ENCODE measurements around the gene CCNYL1. TPM values are rescaled to one million over a fixed set of nuclear protein-coding genes. Genes with fewer than 3 reads are reported as not detected.
"Not testable (repeated sequence)": the region's sequence is repeated elsewhere in the genome, so short reads cannot be mapped to it uniquely, and the experiment has no call there.

CCNYL1 gene
- total RNA-seq, 4 donors from 2014 or later: 9.4 to 15.9 (median 13.1) TPM

GRCh38 chr2:207692206-207693065 lies 19.0 kb upstream of the CCNYL1 start:
- DNase-seq (ENCODE audit: low spot score in 2 of 2): peak in 1 of 2 donors; percentile 27
- no peaks in the 10 kb centered on the region for H3K4me1 ChIP-seq
- H3K4me3 ChIP-seq: no peak overlapping the region
- H3K36me3 ChIP-seq: no peaks in the 10 kb centered on the region
- no peak overlapping the region for H3K27ac ChIP-seq
- no peaks in the 10 kb centered on the region for H3K27me3 ChIP-seq
- TF ChIP-seq CTCF (IDR thresholded peaks at IDR 0.05) (peak in 3 of 5 experiments; percentile 20 to 22 (median 21)), POLR2A (IDR thresholded peaks at IDR 0.05) (no peak), EP300 (IDR thresholded peaks at IDR 0.05) (no peak)
- no peaks in the 10 kb centered on the region for H3K9me3 ChIP-seq
- WGBS, 2 donors: 28 to 32% methylated on average over 7 of the region's 7 CpGs

GRCh38 chr2:207693641-207694249 lies 17.7 kb upstream of the CCNYL1 start:
- H3K27ac ChIP-seq: no peak overlapping the region
- no peak overlapping the region for H3K4me3 ChIP-seq
- H3K4me1 ChIP-seq: no peaks in the 10 kb centered on the region
- DNase-seq (ENCODE audit: low spot score in 2 of 2): no peak
- 51 to 52% methylated on average over 4 of the region's 4 CpGs for WGBS, 2 donors
- H3K9me3 ChIP-seq: no peaks in the 10 kb centered on the region
- H3K36me3 ChIP-seq: no peaks in the 10 kb centered on the region
- H3K27me3 ChIP-seq: no peaks in the 10 kb centered on the region
- TF ChIP-seq EP300 (IDR thresholded peaks at IDR 0.05) (no peak), POLR2A (IDR thresholded peaks at IDR 0.05) (no peak), CTCF (IDR thresholded peaks at IDR 0.05) (no peak)

GRCh38 chr2:207694811-207695281 lies 16.6 kb upstream of the CCNYL1 start:
- 62 to 64% methylated on average over 4 of the region's 4 CpGs for WGBS, 2 donors
- H3K36me3 ChIP-seq: no peaks in the 10 kb centered on the region
- TF ChIP-seq POLR2A (IDR thresholded peaks at IDR 0.05) (no peak), CTCF (IDR thresholded peaks at IDR 0.05) (no peak), EP300 (IDR thresholded peaks at IDR 0.05) (no peak)
- no peak overlapping the region for H3K27ac ChIP-seq
- DNase-seq (ENCODE audit: low spot score in 2 of 2): no peak
- H3K27me3 ChIP-seq: no peaks in the 10 kb centered on the region
- H3K4me1 ChIP-seq: no peaks in the 10 kb centered on the region
- H3K4me3 ChIP-seq: no peak overlapping the region
- no peaks in the 10 kb centered on the region for H3K9me3 ChIP-seq

GRCh38 chr2:207695293-207695692 lies 16.1 kb upstream of the CCNYL1 start:
- no peak for TF ChIP-seq EP300 (IDR thresholded peaks at IDR 0.05)
- no peak for TF ChIP-seq CTCF (IDR thresholded peaks at IDR 0.05)
- no peak for TF ChIP-seq POLR2A (IDR thresholded peaks at IDR 0.05)
- no peaks in the 10 kb centered on the region for H3K27me3 ChIP-seq
- H3K4me1 ChIP-seq: no peaks in the 10 kb centered on the region
- H3K27ac ChIP-seq: no peak overlapping the region
- 67 to 73% methylated on average over 4 of the region's 4 CpGs for WGBS, 2 donors
- DNase-seq (ENCODE audit: low spot score in 2 of 2): no peak
- H3K36me3 ChIP-seq: no peaks in the 10 kb centered on the region
- no peaks in the 10 kb centered on the region for H3K9me3 ChIP-seq
- H3K4me3 ChIP-seq: no peak overlapping the region

GRCh38 chr2:207696911-207697310 lies 14.5 kb upstream of the CCNYL1 start:
- not testable (repeated sequence) for H3K4me3 ChIP-seq; H3K27me3 ChIP-seq; H3K9me3 ChIP-seq; DNase-seq (ENCODE audit: low spot score in 2 of 2); H3K4me1 ChIP-seq; H3K27ac ChIP-seq; H3K36me3 ChIP-seq
- 73 to 79% methylated on average over 5 of the region's 5 CpGs for WGBS, 2 donors

Data from tibial nerve (tissue), 4 donors.